ENCODE results near the gene UNC13C.
"Not testable (repeated sequence)": the region's sequence is repeated elsewhere in the genome, so short reads cannot be mapped to it uniquely, and the experiment has no call there.

Gene UNC13C

GRCh38 chr15:53978253-53978906 lies at the start of gene UNC13C:
Gene UNC13C (plus strand): TSS chr15:53978441. CDS start chr15:54012904, 34,463 bp downstream.
- peaks cover 20% of the 10 kb centered on the region for H3K27me3 ChIP-seq (ENCODE audit: insufficient read depth, low read length)
- H2AFZ ChIP-seq (ENCODE audit: low read length, unreplicated experiment) = peak within 1 kb of the TSS; percentile 14
- H3K4me3 ChIP-seq (ENCODE audit: low read depth, low read length) = no peak within 1 kb of the TSS
- H3K36me3 ChIP-seq (ENCODE audit: insufficient read depth, low read length) = no peaks in the 10 kb centered on the region
- H3K4me1 ChIP-seq (ENCODE audit: control insufficient read depth, insufficient read depth, low read length, unreplicated experiment) = no peaks in the 10 kb centered on the region
- H3K79me2 ChIP-seq (ENCODE audit: control insufficient read depth, insufficient read depth, low read length, unreplicated experiment) = no peaks in the 10 kb centered on the region
- H3K27ac ChIP-seq (ENCODE audit: low read depth, low read length) = no peak within 1 kb of the TSS

GRCh38 chr15:53936137-53936536 lies 42.1 kb upstream of the UNC13C start:
- no peak overlapping the region for H3K27ac ChIP-seq (ENCODE audit: low read depth, low read length)
- no peaks in the 10 kb centered on the region for H3K4me1 ChIP-seq (ENCODE audit: control insufficient read depth, insufficient read depth, low read length, unreplicated experiment)
- H3K4me3 ChIP-seq (ENCODE audit: low read depth, low read length) = no peak overlapping the region
- H3K79me2 ChIP-seq (ENCODE audit: control insufficient read depth, insufficient read depth, low read length, unreplicated experiment) = no peaks in the 10 kb centered on the region
- H2AFZ ChIP-seq (ENCODE audit: low read length, unreplicated experiment) = no peak overlapping the region
- H3K36me3 ChIP-seq (ENCODE audit: insufficient read depth, low read length) = no peaks in the 10 kb centered on the region
- no peaks in the 10 kb centered on the region for H3K27me3 ChIP-seq (ENCODE audit: insufficient read depth, low read length)

GRCh38 chr15:53937632-53938031 lies 40.6 kb upstream of the UNC13C start:
- H3K4me1 ChIP-seq (ENCODE audit: control insufficient read depth, insufficient read depth, low read length, unreplicated experiment); H3K27ac ChIP-seq (ENCODE audit: low read depth, low read length); H2AFZ ChIP-seq (ENCODE audit: low read length, unreplicated experiment); H3K36me3 ChIP-seq (ENCODE audit: insufficient read depth, low read length); H3K4me3 ChIP-seq (ENCODE audit: low read depth, low read length); H3K79me2 ChIP-seq (ENCODE audit: control insufficient read depth, insufficient read depth, low read length, unreplicated experiment); H3K27me3 ChIP-seq (ENCODE audit: insufficient read depth, low read length): not testable (repeated sequence)

GRCh38 chr15:53950572-53950971 lies 27.7 kb upstream of the UNC13C start:
- Histone ChIP-seq H3K27me3 (ENCODE audit: insufficient read depth, low read length) (no peaks in the 10 kb centered on the region), H2AFZ (ENCODE audit: low read length, unreplicated experiment) (no peak overlapping the region), H3K79me2 (ENCODE audit: control insufficient read depth, insufficient read depth, low read length, unreplicated experiment) (no peaks in the 10 kb centered on the region), H3K27ac (ENCODE audit: low read depth, low read length) (no peak overlapping the region), H3K4me3 (ENCODE audit: low read depth, low read length) (no peak overlapping the region), H3K36me3 (ENCODE audit: insufficient read depth, low read length) (no peaks in the 10 kb centered on the region), H3K4me1 (ENCODE audit: control insufficient read depth, insufficient read depth, low read length, unreplicated experiment) (no peaks in the 10 kb centered on the region)

DNA sequence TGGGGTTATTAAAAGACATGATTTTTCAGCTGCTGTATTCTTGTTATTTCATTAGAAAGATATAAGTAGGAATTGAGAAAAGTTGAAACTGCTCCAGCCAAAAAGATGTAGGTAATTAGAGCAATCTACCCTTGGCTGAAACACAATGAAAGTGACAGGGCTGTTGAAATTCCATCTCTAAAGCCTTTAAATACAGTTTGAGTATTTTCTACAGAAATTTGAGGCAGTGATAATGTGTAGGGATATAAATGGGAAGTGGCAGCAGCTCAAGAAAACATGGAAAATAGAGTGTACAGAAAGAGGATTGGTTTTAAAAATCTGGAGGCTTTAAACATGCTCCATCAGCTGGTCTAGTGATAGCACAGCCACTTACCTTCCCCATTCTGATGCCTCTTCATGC lies 22.8 kb upstream of the UNC13C start:
- Histone ChIP-seq H3K27me3 (ENCODE audit: insufficient read depth, low read length) (no peaks in the 10 kb centered on the region), H2AFZ (ENCODE audit: low read length, unreplicated experiment) (no peak overlapping the region), H3K79me2 (ENCODE audit: control insufficient read depth, insufficient read depth, low read length, unreplicated experiment) (no peaks in the 10 kb centered on the region), H3K4me1 (ENCODE audit: control insufficient read depth, insufficient read depth, low read length, unreplicated experiment) (no peaks in the 10 kb centered on the region), H3K27ac (ENCODE audit: low read depth, low read length) (no peak overlapping the region), H3K36me3 (ENCODE audit: insufficient read depth, low read length) (no peaks in the 10 kb centered on the region), H3K4me3 (ENCODE audit: low read depth, low read length) (no peak overlapping the region)

GRCh38 chr15:53962646-53963561 lies 15.3 kb upstream of the UNC13C start:
- H3K4me3 ChIP-seq (ENCODE audit: low read depth, low read length) = no peak overlapping the region

GRCh38 chr15:53963801-53964200 lies 14.4 kb upstream of the UNC13C start:
- H2AFZ ChIP-seq (ENCODE audit: low read length, unreplicated experiment) = no peak overlapping the region
- no peak overlapping the region for H3K4me3 ChIP-seq (ENCODE audit: low read depth, low read length)
- H3K27me3 ChIP-seq (ENCODE audit: insufficient read depth, low read length) = no peaks in the 10 kb centered on the region
- H3K79me2 ChIP-seq (ENCODE audit: control insufficient read depth, insufficient read depth, low read length, unreplicated experiment) = no peaks in the 10 kb centered on the region
- no peaks in the 10 kb centered on the region for H3K4me1 ChIP-seq (ENCODE audit: control insufficient read depth, insufficient read depth, low read length, unreplicated experiment)
- H3K36me3 ChIP-seq (ENCODE audit: insufficient read depth, low read length) = no peaks in the 10 kb centered on the region
- no peak overlapping the region for H3K27ac ChIP-seq (ENCODE audit: low read depth, low read length)

More at GRCh38 chr15:53962646-53963561, 15.3 kb upstream of the UNC13C start:
- Histone ChIP-seq H2AFZ (ENCODE audit: low read length, unreplicated experiment) (no peak overlapping the region), H3K27me3 (ENCODE audit: insufficient read depth, low read length) (no peaks in the 10 kb centered on the region), H3K36me3 (ENCODE audit: insufficient read depth, low read length) (no peaks in the 10 kb centered on the region), H3K79me2 (ENCODE audit: control insufficient read depth, insufficient read depth, low read length, unreplicated experiment) (no peaks in the 10 kb centered on the region), H3K4me1 (ENCODE audit: control insufficient read depth, insufficient read depth, low read length, unreplicated experiment) (no peaks in the 10 kb centered on the region), H3K27ac (ENCODE audit: low read depth, low read length) (no peak overlapping the region)

- H3K4me1 ChIP-seq (ENCODE audit: control insufficient read depth, insufficient read depth, low read length, unreplicated experiment) = no peaks in the 10 kb centered on the region
- no peaks in the 10 kb centered on the region for H3K79me2 ChIP-seq (ENCODE audit: control insufficient read depth, insufficient read depth, low read length, unreplicated experiment)
Measured at GRCh38 chr15:53974121-53974520, 4.1 kb upstream of the UNC13C start.

GRCh38 chr15:53974813-53975212 lies 3.4 kb upstream of the UNC13C start:
- Histone ChIP-seq H3K27me3 (ENCODE audit: insufficient read depth, low read length) (peaks cover 20% of the 10 kb centered on the region), H3K36me3 (ENCODE audit: insufficient read depth, low read length) (no peaks in the 10 kb centered on the region), H3K4me1 (ENCODE audit: control insufficient read depth, insufficient read depth, low read length, unreplicated experiment) (no peaks in the 10 kb centered on the region), H2AFZ (ENCODE audit: low read length, unreplicated experiment) (no peak overlapping the region), H3K79me2 (ENCODE audit: control insufficient read depth, insufficient read depth, low read length, unreplicated experiment) (no peaks in the 10 kb centered on the region), H3K27ac (ENCODE audit: low read depth, low read length) (no peak overlapping the region), H3K4me3 (ENCODE audit: low read depth, low read length) (no peak overlapping the region)

More at GRCh38 chr15:53974121-53974520, 4.1 kb upstream of the UNC13C start:
- Histone ChIP-seq H3K27me3 (ENCODE audit: insufficient read depth, low read length) (peaks cover 17% of the 10 kb centered on the region), H3K27ac (ENCODE audit: low read depth, low read length) (no peak overlapping the region), H3K4me3 (ENCODE audit: low read depth, low read length) (no peak overlapping the region), H2AFZ (ENCODE audit: low read length, unreplicated experiment) (no peak overlapping the region), H3K36me3 (ENCODE audit: insufficient read depth, low read length) (no peaks in the 10 kb centered on the region)

DNA sequence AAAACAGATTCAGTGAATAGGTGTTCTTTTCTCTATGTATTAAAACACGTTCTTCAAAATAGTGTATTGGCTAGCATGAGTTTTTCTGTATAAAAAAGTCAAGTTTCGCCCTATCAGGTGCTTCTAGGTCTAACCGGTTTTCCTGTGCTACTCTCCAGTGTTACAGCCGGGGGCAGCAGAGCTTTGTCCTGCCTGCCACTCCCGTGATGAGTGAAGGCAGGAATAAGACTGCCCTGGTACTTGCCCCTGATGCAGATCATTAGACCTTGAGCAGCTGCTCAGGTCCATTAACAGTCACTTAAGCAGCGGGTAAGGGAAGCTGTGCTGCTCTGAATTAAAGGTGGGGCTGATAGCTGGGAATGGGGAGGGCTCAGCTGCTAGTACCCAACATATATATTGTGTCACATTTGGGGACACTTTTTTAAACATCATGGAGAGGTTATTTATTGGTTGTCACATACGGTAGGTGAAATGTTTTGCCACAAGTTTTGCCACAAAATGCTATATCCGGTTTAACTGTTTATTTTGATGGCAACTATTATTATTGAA lies 1.3 kb upstream of the UNC13C start:
- H3K27me3 ChIP-seq (ENCODE audit: insufficient read depth, low read length) = peaks cover 20% of the 10 kb centered on the region
- no peaks in the 10 kb centered on the region for H3K79me2 ChIP-seq (ENCODE audit: control insufficient read depth, insufficient read depth, low read length, unreplicated experiment)
- no peak overlapping the region for H3K4me3 ChIP-seq (ENCODE audit: low read depth, low read length)
- no peaks in the 10 kb centered on the region for H3K36me3 ChIP-seq (ENCODE audit: insufficient read depth, low read length)
- no peak overlapping the region for H2AFZ ChIP-seq (ENCODE audit: low read length, unreplicated experiment)
- no peak overlapping the region for H3K27ac ChIP-seq (ENCODE audit: low read depth, low read length)
- no peaks in the 10 kb centered on the region for H3K4me1 ChIP-seq (ENCODE audit: control insufficient read depth, insufficient read depth, low read length, unreplicated experiment)
